AG10803 (cell line): ENCODE data around the gene NEURL4.
"Not testable (repeated sequence)": the region's sequence is repeated elsewhere in the genome, so short reads cannot be mapped to it uniquely, and the experiment has no call there.

Experiments used
- DNase-seq: peaks from one replicate; pipeline ENCODE4 v3.0.0; 2010; ENCODE audit warnings: low read depth
- H3K4me3 ChIP-seq: 2 replicates; pipeline ENCODE4 v1.5.1; 2011; ENCODE audit warnings: mild to moderate bottlenecking, low read length, control low read depth
- CTCF ChIP-seq: conservative IDR thresholded peaks from 2 replicates; pipeline ENCODE4 v1.5.1; 2011; ENCODE audit warnings: mild to moderate bottlenecking, low read length, control low read depth, inconsistent platforms

NEURL4 gene

GRCh38 chr17:7328840-7329373, at the start of gene NEURL4:
NEURL4 (minus strand) TSS chr17:7329335; CDS start chr17:7329312, 23 bp downstream.
- no peak for DNase-seq
- H3K4me3 ChIP-seq, result peak within 1 kb of the TSS; percentile 97
- peak; percentile 30; the same call in 1 of the 2 replicates for TF ChIP-seq CTCF

GRCh38 chr17:7374353-7374752, 45.2 kb upstream of the NEURL4 start:
- no peak overlapping the region for H3K4me3 ChIP-seq
- TF ChIP-seq CTCF, result no peak

GRCh38 chr17:7370853-7371252, 41.7 kb upstream of the NEURL4 start:
- no peak for TF ChIP-seq CTCF
- DNase-seq, result no peak
- H3K4me3 ChIP-seq, result no peak overlapping the region

More at GRCh38 chr17:7374353-7374752, 45.2 kb upstream of the NEURL4 start:
- DNase-seq, result no peak

- TF ChIP-seq CTCF, result no peak
- H3K4me3 ChIP-seq, result no peak overlapping the region
- no peak for DNase-seq
Observed at GRCh38 chr17:7369825-7370224, 40.7 kb upstream of the NEURL4 start.

- H3K4me3 ChIP-seq, DNase-seq: not testable (repeated sequence)
Observed at GRCh38 chr17:7368599-7368994, 39.5 kb upstream of the NEURL4 start.

- TF ChIP-seq CTCF, result no peak
- no peak for DNase-seq
- H3K4me3 ChIP-seq, result no peak overlapping the region
Observed at GRCh38 chr17:7367918-7368598, 38.9 kb upstream of the NEURL4 start.

GRCh38 chr17:7367083-7367482, 37.9 kb upstream of the NEURL4 start:
- H3K4me3 ChIP-seq, result no peak overlapping the region
- DNase-seq, result no peak
- no peak for TF ChIP-seq CTCF

- not testable (repeated sequence) for H3K4me3 ChIP-seq, DNase-seq
Observed at GRCh38 chr17:7365963-7366362, 36.8 kb upstream of the NEURL4 start.
